Measurements from ENCODE around the gene THSD4. TPM values are rescaled to one million over a fixed set of nuclear protein-coding genes. Genes with fewer than 3 reads are reported as not detected.

The THSD4 gene
- total and polyA plus RNA-seq, 2 donors (not counting 1 experiment from before 2014, with no cell fraction given), result 43.1 to 95.5 TPM

- DNase-seq (ENCODE audit: low read depth in 2 of 2), result no peak
- no peak within 1 kb of the TSS for H3K27ac ChIP-seq (ENCODE audit: insufficient read depth, low read length)
- no peaks in the 10 kb centered on the region for H3K27me3 ChIP-seq (ENCODE audit: control insufficient read depth, insufficient read depth, low read length)
- no peaks in the 10 kb centered on the region for H4K20me1 ChIP-seq (ENCODE audit: control insufficient read depth, extremely low read depth, insufficient read depth, low read length)
- H3K9me3 ChIP-seq (ENCODE audit: control insufficient read depth, insufficient read depth, low read depth, low read length), result no peaks in the 10 kb centered on the region
- H2AFZ ChIP-seq (ENCODE audit: low read length), result no peak within 1 kb of the TSS
- no peak within 1 kb of the TSS for H3K9ac ChIP-seq (ENCODE audit: insufficient read depth, low read length)
- H3K36me3 ChIP-seq (ENCODE audit: control insufficient read depth, insufficient read depth, low read length), result no peaks in the 10 kb centered on the region
- peaks cover 16% of the 10 kb centered on the region for H3K4me1 ChIP-seq (ENCODE audit: control insufficient read depth, extremely low read depth, insufficient read depth, low read length)
- no peak within 1 kb of the TSS for H3K4me3 ChIP-seq (replicated peaks in 1 of 4; ENCODE audit: control extremely low read depth in 1 of 4, insufficient read depth in 1 of 4, low read depth in 3 of 4, low read length in 4 of 4)
- no peaks in the 10 kb centered on the region for H3K79me2 ChIP-seq (ENCODE audit: control insufficient read depth, insufficient read depth, low read length)
- TF ChIP-seq, protein P1, sequence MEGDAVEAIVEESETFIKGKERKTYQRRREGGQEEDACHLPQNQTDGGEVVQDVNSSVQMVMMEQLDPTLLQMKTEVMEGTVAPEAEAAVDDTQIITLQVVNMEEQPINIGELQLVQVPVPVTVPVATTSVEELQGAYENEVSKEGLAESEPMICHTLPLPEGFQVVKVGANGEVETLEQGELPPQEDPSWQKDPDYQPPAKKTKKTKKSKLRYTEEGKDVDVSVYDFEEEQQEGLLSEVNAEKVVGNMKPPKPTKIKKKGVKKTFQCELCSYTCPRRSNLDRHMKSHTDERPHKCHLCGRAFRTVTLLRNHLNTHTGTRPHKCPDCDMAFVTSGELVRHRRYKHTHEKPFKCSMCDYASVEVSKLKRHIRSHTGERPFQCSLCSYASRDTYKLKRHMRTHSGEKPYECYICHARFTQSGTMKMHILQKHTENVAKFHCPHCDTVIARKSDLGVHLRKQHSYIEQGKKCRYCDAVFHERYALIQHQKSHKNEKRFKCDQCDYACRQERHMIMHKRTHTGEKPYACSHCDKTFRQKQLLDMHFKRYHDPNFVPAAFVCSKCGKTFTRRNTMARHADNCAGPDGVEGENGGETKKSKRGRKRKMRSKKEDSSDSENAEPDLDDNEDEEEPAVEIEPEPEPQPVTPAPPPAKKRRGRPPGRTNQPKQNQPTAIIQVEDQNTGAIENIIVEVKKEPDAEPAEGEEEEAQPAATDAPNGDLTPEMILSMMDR (conservative IDR thresholded peaks at IDR 0.05 in 1 of 2, IDR thresholded peaks at IDR 0.05 in 1 of 2; ENCODE audit: low read depth in 1 of 2, low read length in 2 of 2), result no peak
- TF ChIP-seq EZH2 (IDR thresholded peaks at IDR 0.05; ENCODE audit: low read length, missing control alignments), result no peak
- no peak within 1 kb of the TSS for H3K4me2 ChIP-seq (ENCODE audit: extremely low read depth, insufficient read depth, low read length)
Measured at GRCh38 chr15:71810256-71811035, 695.2 kb downstream of the THSD4 start, which contains the start of gene NR2E3. Gene NR2E3, plus strand, starts transcription at chr15:71810554. Its CDS starts 190 bp downstream, at chr15:71810744.

- Histone ChIP-seq H3K4me1 (ENCODE audit: control insufficient read depth, extremely low read depth, insufficient read depth, low read length) (peaks cover 14% of the 10 kb centered on the region), H3K4me2 (ENCODE audit: extremely low read depth, insufficient read depth, low read length) (no peak overlapping the region), H3K36me3 (ENCODE audit: control insufficient read depth, insufficient read depth, low read length) (no peaks in the 10 kb centered on the region), H3K27ac (ENCODE audit: insufficient read depth, low read length) (no peak overlapping the region), H3K9me3 (ENCODE audit: control insufficient read depth, insufficient read depth, low read depth, low read length) (no peaks in the 10 kb centered on the region), H3K27me3 (ENCODE audit: control insufficient read depth, insufficient read depth, low read length) (no peaks in the 10 kb centered on the region), H3K79me2 (ENCODE audit: control insufficient read depth, insufficient read depth, low read length) (no peaks in the 10 kb centered on the region), H2AFZ (ENCODE audit: low read length) (no peak overlapping the region), H4K20me1 (ENCODE audit: control insufficient read depth, extremely low read depth, insufficient read depth, low read length) (no peaks in the 10 kb centered on the region), H3K9ac (ENCODE audit: insufficient read depth, low read length) (no peak overlapping the region), H3K4me3 (replicated peaks in 1 of 4; ENCODE audit: control extremely low read depth in 1 of 4, insufficient read depth in 1 of 4, low read depth in 3 of 4, low read length in 4 of 4) (no peak overlapping the region)
- no peak for DNase-seq (ENCODE audit: low read depth in 2 of 2)
- no peak for TF ChIP-seq EZH2 (IDR thresholded peaks at IDR 0.05; ENCODE audit: low read length, missing control alignments)
- TF ChIP-seq, protein P1 (conservative IDR thresholded peaks at IDR 0.05 in 1 of 2, IDR thresholded peaks at IDR 0.05 in 1 of 2; ENCODE audit: low read depth in 1 of 2, low read length in 2 of 2), result no peak
Measured at GRCh38 chr15:71811036-71811736, 695.9 kb downstream of the THSD4 start.

Data from fibroblast of lung (primary cell).